HEK293T (cell line): ENCODE results near the gene ELMOD3.
"Not testable (repeated sequence)": the region's sequence is repeated elsewhere in the genome, so short reads cannot be mapped to it uniquely, and the experiment has no call there.

Source experiments
- ARNT ChIP-seq: fragments of 450-650 bp; IDR thresholded peaks from 2 replicates; pipeline ENCODE4 v1.6.1; 2017; ENCODE audit warnings: mild to moderate bottlenecking
- BHLHE40 ChIP-seq: fragments of 450-650 bp; IDR thresholded peaks from 2 replicates; pipeline ENCODE4 v1.6.1; 2016; ENCODE audit warnings: mild to moderate bottlenecking, moderate library complexity, borderline replicate concordance
- CTBP1 ChIP-seq: fragments of 450-650 bp; IDR thresholded peaks from 2 replicates; pipeline ENCODE4 v1.6.1; 2016; ENCODE audit warnings: borderline replicate concordance
- ELF4 ChIP-seq: fragments of 450-650 bp; IDR thresholded peaks from 2 replicates; pipeline ENCODE4 v1.6.1; 2017; ENCODE audit warnings: antibody characterized with exemption
- FOXK2 ChIP-seq: fragments of 450-650 bp; IDR thresholded peaks from 2 replicates; pipeline ENCODE4 v1.6.1; 2016; ENCODE audit warnings: mild to moderate bottlenecking
- FOXM1 ChIP-seq: fragments of 450-650 bp; IDR thresholded peaks from 2 replicates; pipeline ENCODE4 v1.6.1; 2017; ENCODE audit warnings: mild to moderate bottlenecking, borderline replicate concordance
- HDGF ChIP-seq: fragments of 450-650 bp; IDR thresholded peaks from 2 replicates; pipeline ENCODE4 v1.6.1; 2017; ENCODE audit warnings: antibody characterized with exemption, borderline replicate concordance
- LEF1 ChIP-seq: fragments of 450-650 bp; IDR thresholded peaks from 2 replicates; pipeline ENCODE4 v1.6.1; 2017; ENCODE audit warnings: mild to moderate bottlenecking, borderline replicate concordance
- NFRKB ChIP-seq: fragments of 450-650 bp; IDR thresholded peaks from 2 replicates; pipeline ENCODE4 v1.6.1; 2016; ENCODE audit warnings: mild to moderate bottlenecking, moderate library complexity
- SP1 ChIP-seq: fragments of 450-650 bp; IDR thresholded peaks from 2 replicates; pipeline ENCODE4 v1.6.1; 2017
- SUZ12 ChIP-seq: fragments of 450-650 bp; IDR thresholded peaks from 2 replicates; pipeline ENCODE4 v1.6.1; 2016; ENCODE audit warnings: mild to moderate bottlenecking
- TARDBP ChIP-seq: fragments of 450-650 bp; IDR thresholded peaks from 2 replicates; pipeline ENCODE4 v1.6.1; 2016
- TF ChIP-seq, protein P1 (sequence below): fragments of 450-650 bp; IDR thresholded peaks from 2 replicates; pipeline ENCODE4 v1.6.1; 2016

DNA sequence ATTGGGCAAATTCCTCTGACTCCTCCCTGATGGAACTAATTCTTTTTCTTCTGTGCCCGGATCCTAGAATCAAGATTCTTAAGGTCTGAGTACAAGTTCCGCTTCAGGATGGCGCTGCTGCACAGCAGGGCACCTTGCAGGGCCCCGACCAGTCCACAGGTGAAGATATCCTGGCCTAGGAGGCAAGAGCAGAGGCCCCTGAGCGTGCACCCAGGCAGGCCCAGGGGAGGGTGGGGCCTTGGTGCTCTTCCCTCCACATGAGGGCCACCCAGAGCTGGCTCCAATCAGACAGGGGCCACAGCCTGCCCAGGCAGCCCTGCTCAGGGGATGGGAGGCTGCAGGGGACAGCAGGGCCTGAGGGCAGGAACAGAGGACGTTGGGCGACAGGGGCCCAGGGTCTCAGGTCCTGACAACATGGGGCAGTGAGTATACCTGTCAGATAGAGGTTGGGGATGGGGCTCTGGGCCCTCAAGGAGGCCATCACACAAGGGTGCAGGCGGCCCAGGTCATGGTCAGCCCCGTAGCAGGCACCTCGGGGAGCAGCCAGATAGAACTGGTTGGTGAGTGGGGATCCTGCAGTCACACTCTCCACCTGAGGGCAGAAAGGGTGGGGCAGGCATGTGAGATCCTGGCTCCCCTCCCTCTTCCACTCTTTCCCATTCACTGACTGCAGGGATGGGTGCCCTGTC is 11.2 kb upstream of the ELMOD3 start:
- TF ChIP-seq SP1, ARNT, HDGF, FOXM1, TARDBP, FOXK2, NFRKB, CTBP1, BHLHE40, LEF1, SUZ12, ELF4: not testable (repeated sequence)
- TF ChIP-seq, protein P1, sequence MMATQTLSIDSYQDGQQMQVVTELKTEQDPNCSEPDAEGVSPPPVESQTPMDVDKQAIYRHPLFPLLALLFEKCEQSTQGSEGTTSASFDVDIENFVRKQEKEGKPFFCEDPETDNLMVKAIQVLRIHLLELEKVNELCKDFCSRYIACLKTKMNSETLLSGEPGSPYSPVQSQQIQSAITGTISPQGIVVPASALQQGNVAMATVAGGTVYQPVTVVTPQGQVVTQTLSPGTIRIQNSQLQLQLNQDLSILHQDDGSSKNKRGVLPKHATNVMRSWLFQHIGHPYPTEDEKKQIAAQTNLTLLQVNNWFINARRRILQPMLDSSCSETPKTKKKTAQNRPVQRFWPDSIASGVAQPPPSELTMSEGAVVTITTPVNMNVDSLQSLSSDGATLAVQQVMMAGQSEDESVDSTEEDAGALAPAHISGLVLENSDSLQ = not testable (repeated sequence)
